Measurements from ENCODE around the gene ALPL.

The ALPL gene

DNA sequence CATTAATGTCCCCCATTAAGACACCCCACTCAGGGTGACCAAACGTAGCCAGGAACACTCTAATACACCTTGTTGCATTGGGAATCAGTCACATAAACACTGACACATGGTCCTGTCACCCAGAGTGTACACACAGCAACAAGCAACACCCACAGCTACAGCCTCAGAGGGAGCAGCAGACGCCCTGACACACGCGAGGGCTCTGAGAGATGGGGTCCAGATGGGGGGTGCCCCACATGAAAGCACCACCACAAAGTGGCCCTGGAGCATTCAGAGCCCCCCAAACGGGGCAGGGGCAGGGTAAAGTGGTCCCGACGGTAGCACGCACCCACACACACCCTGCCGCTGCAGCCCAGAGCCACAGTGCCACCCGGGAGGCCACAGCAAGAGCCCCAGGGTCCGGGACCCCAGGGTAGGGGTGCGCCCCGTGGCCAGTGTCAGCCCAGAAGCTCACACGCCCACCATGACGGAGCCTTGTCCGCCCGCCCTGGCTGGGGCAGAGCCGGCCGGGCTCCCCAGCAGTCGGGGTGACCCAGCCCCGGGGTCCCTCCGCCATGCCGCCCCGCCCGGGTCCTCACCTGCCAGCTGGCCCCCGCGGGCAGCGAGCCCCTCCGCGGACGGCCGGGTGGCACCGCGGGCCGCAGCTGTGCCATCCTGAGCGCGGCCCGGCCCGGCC, 112.7 kb downstream of the ALPL start:
- DNase-seq, result no peak

DNA sequence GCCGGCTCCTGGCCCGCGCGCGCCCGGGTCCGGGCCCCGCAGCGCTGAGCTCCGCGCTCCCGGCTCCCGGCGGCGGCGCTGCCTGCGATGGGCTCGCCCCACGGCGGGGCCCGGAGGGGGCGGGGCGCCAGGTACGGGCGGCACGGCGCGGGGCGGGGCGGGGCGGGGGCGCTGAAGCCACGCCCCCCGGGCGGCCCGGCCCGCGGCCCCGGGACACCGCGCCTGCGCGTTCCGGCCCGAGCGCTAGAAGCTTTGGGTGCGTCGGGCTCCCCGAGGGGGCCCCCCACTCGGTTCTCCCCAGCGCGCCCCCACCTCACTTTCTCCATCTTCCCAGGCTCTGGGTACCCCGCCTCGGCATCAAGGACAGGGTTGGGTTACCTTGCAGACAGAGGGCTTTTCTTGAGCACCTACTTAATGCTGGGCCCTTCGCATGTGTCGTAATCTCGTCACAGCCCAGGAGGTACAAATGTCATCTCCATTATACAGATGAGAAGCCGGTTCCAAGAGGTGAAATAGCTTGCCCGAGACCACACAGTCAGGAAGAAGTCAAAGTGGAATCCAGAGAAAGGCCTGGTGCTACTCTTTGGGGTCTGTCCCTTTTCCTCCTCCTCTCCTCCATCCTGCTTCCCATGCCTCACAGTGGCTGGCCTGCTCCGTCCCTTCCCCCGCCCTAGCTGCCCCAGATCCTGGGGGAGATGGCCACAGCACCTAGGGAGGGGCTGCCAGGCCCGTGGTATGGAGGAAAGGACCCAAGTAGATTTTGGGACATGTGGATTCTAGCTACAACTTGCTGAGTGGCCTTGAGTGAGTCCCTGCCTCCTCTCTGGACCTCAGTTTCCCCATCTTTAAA, 113.5 kb downstream of the ALPL start:
- DNase-seq, result no peak

DNA sequence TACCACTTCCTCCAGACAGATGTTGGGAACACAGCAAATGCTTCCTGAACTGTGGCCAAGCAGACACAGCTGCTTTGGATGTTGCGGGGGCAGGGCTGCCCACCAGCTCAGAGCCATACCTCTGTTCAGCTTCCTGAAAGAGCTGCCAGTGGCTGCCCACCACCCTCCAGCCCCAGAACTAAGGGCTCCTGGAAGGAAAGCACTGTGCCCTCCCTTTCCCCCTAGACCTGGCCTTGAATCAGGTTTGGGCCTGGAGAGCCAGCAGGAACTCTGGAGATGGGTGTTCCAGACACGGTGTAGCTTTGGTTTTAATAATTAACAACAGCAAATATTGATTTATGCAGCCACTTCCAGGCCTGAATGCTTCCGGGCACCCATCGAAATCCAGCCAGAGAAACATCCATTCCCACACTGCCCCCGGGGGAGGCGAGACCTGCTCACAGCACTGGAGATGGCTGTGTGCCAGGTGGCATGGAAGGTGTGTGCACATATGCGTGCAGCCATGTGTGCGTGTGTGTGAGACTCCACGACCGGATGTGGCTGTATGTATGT, 114.3 kb downstream of the ALPL start:
- no peak for DNase-seq

DNA sequence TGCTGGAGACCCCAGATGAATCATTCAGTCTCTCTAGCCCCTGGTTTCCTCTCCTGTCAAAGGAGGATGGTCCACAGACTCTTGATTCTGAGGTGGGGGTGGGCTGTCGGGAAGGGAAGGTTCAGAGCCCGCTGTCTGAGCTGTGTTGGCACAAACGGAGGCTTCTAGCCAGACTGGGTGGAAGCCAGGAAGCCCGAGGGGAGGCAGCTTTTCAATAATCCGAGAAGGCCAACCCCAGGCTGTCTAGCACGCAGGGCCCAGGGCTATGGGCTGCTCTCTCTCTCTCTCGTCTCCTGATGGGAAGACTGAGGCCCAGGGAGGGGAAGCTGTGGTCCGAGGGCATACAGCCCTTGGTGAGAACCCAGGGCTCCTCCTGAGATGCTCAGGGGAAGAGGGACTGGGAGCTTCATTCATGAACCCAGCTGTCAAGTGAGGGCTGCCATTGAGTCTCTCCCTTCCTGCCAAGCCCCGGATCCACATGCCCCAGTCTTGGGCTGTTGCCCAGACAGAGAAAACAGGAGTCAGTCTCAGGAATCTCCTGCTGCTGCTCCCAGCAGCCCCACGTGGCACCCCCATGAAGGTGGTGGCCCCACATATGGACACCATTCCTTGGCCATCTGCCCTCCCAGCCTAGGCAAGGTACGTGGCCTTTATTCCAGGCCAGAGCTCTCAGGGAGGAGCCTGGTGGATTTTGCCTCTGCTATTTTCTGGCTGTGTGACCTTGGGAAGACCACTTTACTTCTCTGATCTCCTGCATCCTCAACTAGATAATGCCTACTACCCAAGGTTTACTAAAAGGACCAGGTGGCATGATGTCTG, 115.6 kb downstream of the ALPL start:
- DNase-seq, result no peak

DNA sequence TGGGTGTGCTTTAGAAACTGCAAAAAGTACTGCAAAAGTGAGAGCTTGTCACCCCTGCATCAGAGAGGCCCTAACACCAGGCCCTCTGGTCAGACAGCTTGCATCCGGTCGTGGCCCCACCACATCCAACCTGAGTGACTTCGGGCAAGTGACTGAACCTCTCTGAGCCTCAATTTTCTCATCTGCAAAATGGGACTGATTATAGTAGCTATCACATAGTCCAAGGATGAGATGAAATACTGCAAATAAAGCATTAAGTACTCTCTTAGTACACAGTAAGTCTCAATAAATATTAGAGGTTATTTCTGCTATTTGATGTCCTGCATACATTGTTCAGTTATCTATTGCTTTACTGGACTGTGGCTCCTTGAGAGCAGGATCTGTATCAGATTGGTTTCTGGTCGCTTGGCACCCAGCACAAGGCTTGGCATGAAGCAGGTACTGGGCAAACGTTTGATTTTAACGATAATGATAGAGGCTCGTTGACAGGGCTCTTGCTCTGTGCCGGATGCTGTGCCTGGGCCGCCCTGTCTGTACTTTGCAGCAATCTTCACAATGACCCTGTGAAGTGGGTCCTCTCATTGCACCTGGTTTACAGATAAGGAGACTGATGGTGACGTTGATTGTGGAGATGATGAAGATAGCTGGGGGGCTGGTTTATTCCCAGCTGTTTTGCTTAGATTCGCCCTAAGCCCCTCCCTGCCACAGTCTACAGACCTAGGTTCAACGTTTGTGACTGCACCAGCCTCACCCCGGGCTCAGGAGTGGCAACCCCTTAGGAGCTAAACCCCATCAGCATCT, 116.4 kb downstream of the ALPL start:
- DNase-seq, result no peak

DNA sequence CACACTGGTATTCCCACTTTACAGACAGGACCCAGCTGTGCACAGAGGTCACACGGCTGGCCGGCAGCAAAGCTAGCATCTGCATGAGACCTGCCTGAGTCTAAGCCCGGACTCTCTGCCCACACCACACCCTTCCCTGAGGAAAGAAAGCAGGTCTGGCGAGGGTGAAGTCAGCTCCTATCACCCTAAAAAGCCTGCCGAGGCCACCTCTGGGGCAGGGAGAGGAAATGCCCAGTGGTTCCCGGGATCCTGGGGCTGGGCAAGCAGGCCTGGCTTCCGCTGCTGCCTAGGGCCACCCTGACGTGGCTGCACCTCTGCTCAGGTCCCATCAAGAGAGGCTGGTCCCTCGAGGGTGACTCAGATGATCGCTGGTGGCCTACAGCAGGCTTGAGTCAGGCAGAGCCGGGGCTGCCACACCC, 117.7 kb downstream of the ALPL start:
- DNase-seq, result no peak

All from NCI-H2107 (cell line).